Activated T-helper 9 cell treated with anti-CD3 and anti-CD28 coated beads, Interleukin-2, amount 50 U/mL, for 16 hours (primary cell): Measurements from ENCODE around the gene KCNJ18.
"Not testable (repeated sequence)": the region's sequence is repeated elsewhere in the genome, so short reads cannot be mapped to it uniquely, and the experiment has no call there.

ENCODE experiments used
- DNase-seq: peaks from one replicate; pipeline ENCODE4 v3.0.0-alpha.2; 2020; ENCODE audit warnings: low read depth

KCNJ18 gene

GRCh38 chr17:21733931-21734330 lies 41.6 kb downstream of the KCNJ18 start:
- not testable (repeated sequence) for DNase-seq

GRCh38 chr17:21735814-21736213 lies 43.5 kb downstream of the KCNJ18 start:
- DNase-seq: not testable (repeated sequence)

- not testable (repeated sequence) for DNase-seq
These were observed 44.8 kb downstream of the KCNJ18 start for GRCh38 chr17:21737015-21737580.

DNA sequence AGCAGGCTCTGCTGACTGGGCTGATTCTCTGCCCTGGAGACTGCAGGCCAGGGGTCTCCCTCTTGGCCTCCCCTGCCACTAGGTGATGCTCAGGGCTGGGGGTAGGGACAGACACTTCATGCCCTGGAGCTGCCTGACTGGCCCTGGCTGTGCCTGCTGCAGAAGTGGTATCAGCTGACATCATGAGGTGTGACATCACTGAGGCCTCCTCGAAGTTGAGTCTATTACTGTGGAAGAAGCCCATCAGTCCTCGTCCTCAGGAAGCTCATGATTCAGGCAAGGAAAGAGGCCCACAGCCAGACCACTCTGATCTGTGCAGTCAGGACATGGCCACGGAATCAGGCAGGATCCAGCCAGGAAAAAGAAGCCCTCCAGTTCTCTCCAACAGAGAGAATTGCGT lies 45.9 kb downstream of the KCNJ18 start:
- not testable (repeated sequence) for DNase-seq

GRCh38 chr17:21738877-21739474 lies 46.7 kb downstream of the KCNJ18 start:
- DNase-seq: not testable (repeated sequence)

GRCh38 chr17:21739485-21739884 lies 47.2 kb downstream of the KCNJ18 start:
- not testable (repeated sequence) for DNase-seq

DNA sequence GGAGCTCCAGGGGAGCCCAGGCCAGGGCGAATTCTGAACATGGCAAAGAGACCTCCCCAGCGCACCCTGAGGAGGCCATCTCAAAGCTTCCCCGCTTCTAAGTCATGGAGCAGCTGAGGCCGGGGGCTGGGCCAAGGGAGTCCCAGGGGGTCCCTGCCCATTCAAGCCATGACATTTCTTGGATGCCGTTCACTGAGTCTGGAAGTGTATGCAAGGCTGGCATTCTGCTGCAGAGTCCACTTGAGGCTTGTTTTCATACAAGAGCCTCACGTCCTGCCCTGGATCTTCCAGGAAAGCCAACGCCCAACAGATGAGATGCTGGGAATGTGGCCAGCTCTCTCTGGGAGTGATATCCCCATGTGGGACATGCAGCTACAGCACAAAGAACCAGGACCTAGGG lies 48.5 kb downstream of the KCNJ18 start:
- DNase-seq: not testable (repeated sequence)

- DNase-seq: not testable (repeated sequence)
These were observed 49.2 kb downstream of the KCNJ18 start for GRCh38 chr17:21741520-21741919.

DNA sequence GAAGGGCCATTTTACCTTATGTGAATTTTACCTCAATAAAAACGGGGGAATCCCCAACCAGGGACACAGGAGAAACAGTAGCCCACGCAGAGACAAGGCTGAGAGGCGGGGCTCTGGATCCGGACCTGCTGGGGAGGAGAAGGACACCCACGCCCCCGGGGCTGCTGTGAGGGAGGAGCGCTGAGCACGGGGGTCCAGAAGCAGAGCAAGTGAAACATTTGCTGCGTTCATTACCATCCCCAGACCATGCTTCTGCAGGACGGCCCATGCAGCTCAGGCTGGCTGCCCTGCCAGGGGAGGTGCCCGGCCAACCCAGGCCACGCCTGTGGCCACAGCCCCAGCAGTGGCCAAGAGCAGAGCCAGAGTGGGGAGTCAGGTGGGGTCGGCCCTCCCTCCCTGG lies 50.0 kb downstream of the KCNJ18 start:
- DNase-seq: no peak

GRCh38 chr17:21744151-21744550 lies 51.8 kb downstream of the KCNJ18 start:
- DNase-seq: not testable (repeated sequence)

DNA sequence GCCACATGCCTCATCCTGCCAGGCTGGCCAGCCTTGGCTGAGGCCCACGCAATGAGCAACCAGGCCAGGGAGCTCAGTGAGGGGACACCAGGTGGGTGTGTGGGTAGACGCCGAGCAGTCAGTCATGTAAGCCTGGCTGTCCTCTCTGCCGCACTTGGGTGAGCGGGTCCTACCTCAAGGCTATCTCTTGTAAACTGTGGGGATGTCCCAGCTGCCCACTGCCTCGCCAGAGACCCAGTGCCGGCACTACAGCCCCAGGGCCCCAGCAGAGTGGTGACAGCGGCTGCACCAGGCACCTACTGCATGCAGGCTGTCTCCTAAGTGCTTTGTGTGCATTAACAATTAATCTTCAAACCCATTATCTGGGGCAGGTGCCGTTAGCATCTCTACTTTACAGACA lies 52.3 kb downstream of the KCNJ18 start:
- not testable (repeated sequence) for DNase-seq

- DNase-seq: not testable (repeated sequence)
These were observed 53.2 kb downstream of the KCNJ18 start for GRCh38 chr17:21745385-21746054.

DNA sequence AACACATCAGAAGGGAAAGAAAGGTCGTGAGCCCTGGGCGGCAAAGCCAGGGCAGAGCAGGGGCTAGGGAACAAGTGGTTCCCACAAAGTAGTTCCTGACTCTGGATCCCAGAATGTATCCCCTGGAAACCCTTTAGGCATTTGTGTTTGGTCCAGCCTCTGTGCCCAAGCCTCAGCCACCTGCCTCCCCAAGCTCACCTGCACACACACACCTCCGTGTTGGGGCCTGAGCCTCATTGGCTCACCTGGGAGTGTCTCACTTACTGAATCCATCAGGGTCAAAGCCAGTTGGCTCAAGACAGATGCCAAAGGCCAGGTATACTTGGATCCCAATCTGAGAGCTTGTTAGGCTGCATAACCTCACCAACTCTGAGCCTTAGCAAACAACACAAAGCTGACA lies 54.1 kb downstream of the KCNJ18 start:
- DNase-seq: not testable (repeated sequence)

- not testable (repeated sequence) for DNase-seq
These were observed 55.0 kb downstream of the KCNJ18 start for GRCh38 chr17:21747195-21747915.

DNA sequence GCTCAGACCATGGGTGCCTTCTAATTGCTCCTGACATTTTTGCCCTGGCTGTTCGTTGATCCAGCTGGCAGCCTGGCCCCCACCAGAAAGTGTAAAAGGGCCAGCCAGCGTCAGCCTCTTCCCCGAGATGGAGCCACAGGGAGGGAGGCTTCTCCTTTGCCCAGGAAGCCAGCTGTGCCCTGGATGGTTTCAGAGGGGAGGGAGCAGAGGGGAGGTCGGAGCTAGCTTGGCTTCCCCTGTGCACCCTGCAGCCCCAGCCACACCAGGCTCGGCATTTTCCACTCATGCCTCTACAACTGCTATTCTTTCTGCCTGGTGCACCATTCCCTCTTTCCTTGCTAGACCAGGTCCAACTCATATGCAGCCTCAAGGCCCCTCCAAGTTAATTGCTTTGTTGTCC lies 56.4 kb downstream of the KCNJ18 start:
- DNase-seq: not testable (repeated sequence)

DNA sequence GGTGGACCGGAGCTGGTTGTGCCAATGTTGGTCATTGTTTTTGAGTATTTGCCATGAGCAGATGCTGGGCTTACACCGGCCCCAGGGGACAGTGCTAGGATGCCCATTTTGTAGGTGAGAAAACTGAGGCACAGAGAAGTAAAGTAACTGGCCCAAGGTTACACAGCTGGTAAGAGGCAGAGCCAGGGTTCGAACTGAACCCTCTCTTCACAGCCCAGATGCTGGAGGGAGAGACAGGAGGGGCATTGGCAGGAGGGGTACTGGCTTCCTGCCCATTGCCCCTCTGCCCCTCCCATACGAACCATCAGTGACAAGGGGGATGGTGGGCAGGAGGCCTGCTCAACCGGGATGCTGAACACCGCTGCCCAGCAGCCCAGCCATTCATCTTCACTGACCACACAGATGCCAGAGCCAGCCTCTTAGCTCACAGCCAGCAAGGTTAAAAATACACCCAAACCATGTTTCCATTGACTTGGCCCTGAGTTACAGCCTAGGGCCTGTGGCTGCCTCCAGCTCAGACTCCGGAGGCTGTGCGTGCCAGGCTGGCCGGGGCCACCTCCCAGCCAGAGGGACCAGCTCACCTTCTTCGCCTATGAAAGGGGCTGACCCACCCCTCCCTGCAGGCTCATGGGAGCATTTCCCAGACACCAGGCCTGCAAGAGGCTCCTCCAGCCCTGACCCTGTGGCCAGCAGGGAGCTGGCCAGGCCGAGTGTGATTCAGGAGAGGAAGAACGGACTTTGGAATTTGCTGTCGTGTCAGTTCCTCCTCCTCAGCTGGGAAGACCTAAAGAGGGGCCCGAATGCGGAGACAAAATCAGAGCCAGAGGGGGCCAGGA lies 57.6 kb downstream of the KCNJ18 start:
- not testable (repeated sequence) for DNase-seq

- DNase-seq: not testable (repeated sequence)
These were observed 58.8 kb downstream of the KCNJ18 start for GRCh38 chr17:21751111-21751510.
